ENCODE measurements around the gene RPL37A. TPM values are rescaled to one million over a fixed set of nuclear protein-coding genes. Genes with fewer than 3 reads are reported as not detected.
A peak's percentile ranks its signal among the peaks of the same experiment; 100 is the strongest.

Gene RPL37A
- total RNA-seq, 1 experiment from 2014 or later, result 3,239 TPM

DNA sequence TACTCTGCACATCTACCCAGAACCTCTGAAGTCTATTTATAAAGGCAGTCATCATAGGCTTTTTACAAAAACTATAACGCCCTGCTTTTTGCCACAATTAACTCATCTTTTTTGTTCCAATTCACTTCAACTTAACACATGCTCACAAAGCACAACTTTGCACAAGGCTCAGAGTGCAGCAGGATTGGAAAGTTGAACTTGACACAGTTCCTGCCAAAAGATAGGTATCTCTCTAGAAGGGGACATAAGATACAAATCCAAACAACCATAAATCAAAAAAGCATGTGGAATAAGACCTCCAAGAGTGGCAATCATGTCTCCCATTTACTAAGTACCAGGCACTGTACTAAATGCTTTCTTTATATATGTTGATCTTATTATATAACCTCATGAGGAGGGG is 36.2 kb downstream of the RPL37A start:
- no peak for DNase-seq (ENCODE audit: low read depth, low spot score)
- in situ Hi-C loops (cut with HindIII; ENCODE audit: low pct_unique_long_range_greater_than_20kb, low sequenced_read_pairs), result no loop called here

DNA sequence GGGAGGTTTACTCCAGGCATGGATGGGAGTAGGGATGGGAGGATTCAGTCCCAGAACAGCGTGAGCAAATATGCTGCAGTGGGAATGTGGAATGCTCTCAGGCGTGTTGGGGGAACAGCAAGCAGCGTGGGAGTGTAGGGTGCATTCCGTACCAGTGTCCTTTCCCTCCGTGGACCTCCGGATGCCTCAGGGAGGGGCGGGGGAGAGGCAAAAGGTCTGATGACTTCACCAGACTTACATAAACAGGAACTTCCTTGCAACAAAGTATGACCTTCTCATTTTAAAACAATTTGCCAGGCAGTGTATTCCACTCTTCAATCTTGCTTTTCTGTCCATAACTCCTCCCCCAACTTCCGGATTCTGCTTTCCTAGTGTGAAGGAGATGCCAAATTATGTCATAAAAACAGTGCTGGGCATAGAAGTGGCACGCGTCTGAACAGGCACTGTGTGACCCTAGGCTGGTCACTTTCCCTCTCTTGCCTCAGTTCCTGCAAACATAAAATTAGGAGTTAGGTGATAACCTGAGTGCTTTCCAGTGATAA is 36.9 kb downstream of the RPL37A start:
- peak; percentile 49 for DNase-seq (ENCODE audit: low read depth, low spot score)
- in situ Hi-C loops (cut with HindIII; ENCODE audit: low pct_unique_long_range_greater_than_20kb, low sequenced_read_pairs), result no loop called here

DNA sequence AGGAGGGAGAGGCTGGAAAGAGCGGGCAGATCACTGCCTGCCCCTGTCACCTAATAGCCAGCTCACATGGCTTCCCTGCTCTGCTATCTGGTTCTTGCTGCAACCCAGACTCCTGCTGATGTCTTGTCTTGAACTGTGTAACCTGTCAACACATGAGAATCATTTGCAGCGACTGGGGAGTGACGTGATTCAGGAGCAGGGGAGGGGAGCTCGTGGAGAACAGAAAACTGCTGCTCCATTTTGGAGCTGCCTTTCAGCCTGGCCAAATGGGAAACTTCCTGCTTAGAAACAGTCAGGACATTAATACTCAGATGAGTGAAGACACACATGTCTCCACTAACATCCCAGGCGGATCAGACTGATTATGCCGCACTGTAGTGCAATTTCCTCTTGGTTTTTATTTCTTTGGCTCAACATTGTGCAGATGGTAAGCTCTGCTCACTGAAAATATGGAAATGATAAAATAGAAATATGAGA is 38.1 kb downstream of the RPL37A start:
- no peak for DNase-seq (ENCODE audit: low read depth, low spot score)
- in situ Hi-C loops (cut with HindIII; ENCODE audit: low pct_unique_long_range_greater_than_20kb, low sequenced_read_pairs), result no loop called here

DNA sequence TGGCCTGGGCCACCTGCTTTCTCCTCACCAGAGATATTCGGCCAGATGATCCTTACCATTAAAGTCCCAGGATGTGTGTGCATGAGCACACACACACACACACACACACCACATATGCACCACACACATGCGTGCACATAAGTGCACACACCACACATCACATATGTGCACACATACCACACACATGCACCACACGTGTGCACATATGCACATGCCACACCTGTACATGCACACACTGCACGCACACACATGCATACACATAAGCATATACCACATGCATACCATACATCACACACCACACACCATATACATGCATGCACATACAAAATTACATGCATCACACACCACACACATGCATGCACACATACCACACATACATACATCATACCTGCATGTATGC is 38.7 kb downstream of the RPL37A start:
- DNase-seq (ENCODE audit: low read depth, low spot score), result no peak
- in situ Hi-C loops (cut with HindIII; ENCODE audit: low pct_unique_long_range_greater_than_20kb, low sequenced_read_pairs), result no loop called here

DNA sequence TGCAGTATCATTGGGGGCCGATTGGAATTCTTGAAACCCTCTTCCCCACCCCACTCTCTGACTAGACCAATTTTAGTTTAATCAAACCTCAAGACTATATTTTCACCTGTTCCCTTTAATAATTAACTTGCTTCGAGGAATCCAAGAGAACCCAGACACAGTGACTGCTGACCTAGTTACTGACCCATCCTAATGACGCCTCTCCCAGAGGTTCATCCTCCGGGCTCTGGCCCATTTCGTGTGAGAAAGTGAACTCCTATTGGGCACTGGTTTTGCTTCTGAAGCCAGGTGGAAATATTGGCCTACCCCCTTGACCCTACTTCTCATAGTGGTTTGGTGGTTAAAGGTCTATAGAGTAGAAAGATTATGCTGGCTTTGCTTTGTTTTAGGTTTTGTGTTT is 39.9 kb downstream of the RPL37A start:
- DNase-seq (ENCODE audit: low read depth, low spot score), result no peak
- in situ Hi-C loops (cut with HindIII; ENCODE audit: low pct_unique_long_range_greater_than_20kb, low sequenced_read_pairs), result no loop called here

DNA sequence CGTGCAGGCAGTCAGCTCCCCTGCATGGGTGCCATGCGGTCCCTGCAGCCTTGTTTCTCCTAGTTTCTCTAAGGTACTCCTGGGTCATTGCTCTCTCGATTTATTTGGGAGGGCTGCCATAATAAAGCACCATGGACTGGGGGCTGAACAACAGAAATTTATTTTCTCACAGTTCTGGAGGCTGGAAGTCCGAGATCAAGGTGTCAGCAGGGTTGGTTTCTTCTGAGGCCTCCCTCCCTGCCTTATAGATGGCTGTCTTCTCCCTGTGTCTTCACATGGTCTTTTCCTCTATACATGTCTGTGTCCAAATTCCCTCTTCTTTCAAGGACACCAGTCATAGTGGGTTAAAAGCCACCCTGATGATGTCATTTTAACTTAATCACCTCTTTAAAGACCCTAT is 40.5 kb downstream of the RPL37A start:
- DNase-seq (ENCODE audit: low read depth, low spot score), result no peak
- in situ Hi-C loops (cut with HindIII; ENCODE audit: low pct_unique_long_range_greater_than_20kb, low sequenced_read_pairs), result no loop called here

DNA sequence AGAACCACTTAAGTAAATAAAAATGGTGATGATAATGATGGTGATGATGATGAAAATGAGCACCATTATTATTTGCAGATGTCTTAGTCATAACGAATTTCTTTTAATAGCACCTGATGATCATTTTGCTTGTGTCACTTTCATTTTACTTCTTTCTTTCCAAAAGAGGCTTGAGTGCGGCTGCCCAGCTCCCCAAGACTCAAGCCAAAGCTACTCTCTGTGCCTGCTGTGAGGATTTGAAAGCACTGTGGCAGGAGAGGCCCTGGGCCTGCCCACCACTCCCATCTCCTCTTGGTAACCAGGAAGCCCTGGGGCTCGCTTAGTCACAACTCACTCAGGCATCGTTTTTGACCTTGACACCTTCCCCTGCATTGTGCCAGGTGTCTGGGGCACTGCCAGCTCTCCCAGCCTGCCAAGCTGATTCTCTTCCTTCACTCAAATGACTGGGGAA is 41.2 kb downstream of the RPL37A start:
- in situ Hi-C loops (cut with HindIII; ENCODE audit: low pct_unique_long_range_greater_than_20kb, low sequenced_read_pairs), result no loop called here
- no peak for DNase-seq (ENCODE audit: low read depth, low spot score)

DNA sequence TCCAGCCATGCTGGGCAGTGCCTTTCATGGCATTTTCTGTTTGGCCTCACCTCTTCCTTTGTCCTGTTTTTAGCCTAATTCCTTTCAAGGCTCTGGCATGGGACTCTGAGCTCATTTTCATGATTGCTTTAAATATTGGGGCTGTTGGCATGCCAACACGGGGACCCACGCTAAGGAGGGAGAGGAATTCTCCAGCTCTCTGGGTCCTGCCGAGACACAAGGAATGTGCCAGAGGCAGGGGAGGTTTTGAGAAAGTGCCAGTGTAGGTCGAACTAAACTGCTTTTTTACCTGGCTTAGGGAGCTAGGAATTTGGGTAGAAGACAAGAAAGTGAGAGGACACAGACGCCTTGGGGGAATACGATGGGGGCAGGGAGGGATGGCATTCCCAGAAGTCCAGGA is 42.3 kb downstream of the RPL37A start:
- in situ Hi-C loops (cut with HindIII; ENCODE audit: low pct_unique_long_range_greater_than_20kb, low sequenced_read_pairs), result no loop called here
- no peak for DNase-seq (ENCODE audit: low read depth, low spot score)

DNA sequence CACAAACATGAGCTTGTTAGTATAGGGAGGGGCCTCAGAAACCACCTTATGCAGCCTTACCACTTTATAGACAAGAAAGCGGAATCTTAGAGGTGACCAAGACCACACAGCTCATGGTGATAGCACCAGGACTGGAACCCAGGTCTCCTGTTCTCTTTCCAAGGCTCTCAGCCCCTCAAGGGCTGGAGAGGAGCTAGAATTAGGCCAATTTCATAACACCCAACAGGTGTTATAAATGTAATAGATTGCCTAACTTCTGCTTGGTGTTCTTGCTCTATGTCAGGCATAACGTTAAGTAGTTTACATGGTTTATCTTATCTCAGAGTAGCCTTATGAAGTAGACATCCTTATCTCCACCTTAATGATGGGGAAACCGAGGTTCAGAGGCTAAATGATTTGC is 42.9 kb downstream of the RPL37A start:
- no peak for DNase-seq (ENCODE audit: low read depth, low spot score)
- in situ Hi-C loops (cut with HindIII; ENCODE audit: low pct_unique_long_range_greater_than_20kb, low sequenced_read_pairs), result no loop called here

DNA sequence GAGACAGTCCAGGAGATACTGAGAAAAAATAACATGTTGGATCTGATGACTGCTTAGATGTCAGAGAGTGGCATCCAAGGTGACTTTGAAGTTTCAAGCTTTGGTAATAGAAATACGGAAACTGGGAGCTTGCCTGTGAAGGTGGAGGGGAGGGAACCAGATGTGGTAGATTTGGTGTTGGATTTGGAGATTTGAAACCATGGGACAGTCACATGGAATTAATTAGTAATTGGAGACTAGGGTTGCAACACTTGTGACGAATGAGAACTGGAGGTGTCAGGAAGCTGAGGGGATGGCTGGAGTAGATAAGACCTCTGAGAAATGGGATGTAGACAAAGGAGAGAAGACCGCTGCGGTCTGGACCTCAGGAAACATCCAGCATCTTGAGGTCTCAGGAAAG is 46.7 kb downstream of the RPL37A start:
- in situ Hi-C loops (cut with HindIII; ENCODE audit: low pct_unique_long_range_greater_than_20kb, low sequenced_read_pairs), result no loop called here
- no peak for DNase-seq (ENCODE audit: low read depth, low spot score)

DNA sequence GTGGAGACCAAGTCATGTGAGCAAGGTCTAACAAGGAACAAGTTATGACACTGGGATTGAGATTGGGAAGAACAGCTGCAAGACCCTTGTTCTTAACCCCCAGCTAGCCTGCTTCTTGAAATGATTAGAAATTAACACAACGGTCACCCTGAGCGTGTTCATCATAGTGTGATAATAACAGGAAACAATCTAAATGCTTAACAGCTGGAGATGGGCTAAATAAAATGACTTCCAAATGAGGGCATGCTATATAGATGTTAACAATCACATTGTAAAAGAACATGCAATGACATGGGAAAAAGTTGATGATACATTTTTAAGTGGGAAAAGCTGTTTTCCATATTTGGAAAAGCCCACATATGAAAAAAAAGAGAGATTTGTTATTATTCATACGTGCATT is 47.6 kb downstream of the RPL37A start:
- in situ Hi-C loops (cut with HindIII; ENCODE audit: low pct_unique_long_range_greater_than_20kb, low sequenced_read_pairs), result no loop called here
- no peak for DNase-seq (ENCODE audit: low read depth, low spot score)

DNA sequence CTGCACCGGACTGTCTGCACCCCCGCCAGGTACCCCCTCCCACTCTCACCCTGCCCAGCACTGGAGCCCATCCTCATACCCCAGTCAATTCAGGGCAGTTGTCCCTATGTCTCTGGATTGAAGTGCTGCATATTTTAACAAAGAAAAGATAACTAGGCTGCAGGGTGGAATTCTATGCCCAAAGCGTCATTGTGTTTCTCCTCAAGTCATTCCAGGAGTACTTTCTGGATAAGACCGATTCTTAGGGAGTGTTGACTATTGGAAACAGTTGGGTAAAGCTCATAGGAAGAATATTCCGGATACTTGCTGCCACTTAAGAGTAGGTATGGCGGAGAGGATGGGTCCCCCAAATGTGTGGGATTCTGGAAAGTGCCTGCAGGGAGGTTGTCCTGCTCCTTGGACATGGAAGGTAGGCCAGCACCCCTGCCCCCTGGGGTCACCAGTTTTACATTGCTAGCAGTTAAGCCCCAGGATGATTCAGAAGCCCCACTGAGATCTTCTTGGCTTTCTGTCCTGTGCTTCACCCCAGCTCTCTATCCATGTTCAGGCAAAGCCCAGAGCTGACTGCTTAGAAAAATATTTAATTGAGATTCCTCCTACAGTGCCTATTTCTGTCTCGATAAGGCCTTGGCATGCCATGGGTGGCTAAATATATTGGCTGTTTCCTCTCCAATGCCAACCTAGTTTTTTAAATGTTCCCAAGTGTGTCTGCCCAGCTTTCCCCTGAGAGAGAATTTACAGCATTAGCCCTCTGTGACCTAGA is 48.2 kb downstream of the RPL37A start:
- DNase-seq (ENCODE audit: low read depth, low spot score), result no peak
- in situ Hi-C loops (cut with HindIII; ENCODE audit: low pct_unique_long_range_greater_than_20kb, low sequenced_read_pairs), result no loop called here

DNA sequence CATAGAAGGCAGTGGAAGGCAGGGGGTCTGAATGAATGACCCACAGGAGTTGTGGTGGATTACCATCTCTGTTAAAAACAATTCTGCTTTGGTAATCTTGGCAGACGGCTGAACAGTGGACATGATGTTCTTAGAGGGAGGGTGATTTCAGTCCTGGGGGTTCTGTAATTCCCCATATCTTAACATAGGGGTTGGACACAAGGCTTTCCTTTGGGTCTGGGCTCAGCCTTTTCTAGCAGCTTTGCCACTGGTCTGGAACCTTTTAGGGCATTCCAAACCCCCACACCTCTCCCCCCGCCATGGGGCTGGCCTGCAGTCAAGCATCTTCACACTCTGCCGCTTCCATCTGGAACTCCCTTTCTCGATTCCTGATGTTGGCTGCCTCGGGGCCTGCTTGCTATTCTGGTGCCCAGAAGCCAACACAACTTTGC is 50.3 kb downstream of the RPL37A start:
- DNase-seq (ENCODE audit: low read depth, low spot score), result no peak
- in situ Hi-C loops (cut with HindIII; ENCODE audit: low pct_unique_long_range_greater_than_20kb, low sequenced_read_pairs), result no loop called here

DNA sequence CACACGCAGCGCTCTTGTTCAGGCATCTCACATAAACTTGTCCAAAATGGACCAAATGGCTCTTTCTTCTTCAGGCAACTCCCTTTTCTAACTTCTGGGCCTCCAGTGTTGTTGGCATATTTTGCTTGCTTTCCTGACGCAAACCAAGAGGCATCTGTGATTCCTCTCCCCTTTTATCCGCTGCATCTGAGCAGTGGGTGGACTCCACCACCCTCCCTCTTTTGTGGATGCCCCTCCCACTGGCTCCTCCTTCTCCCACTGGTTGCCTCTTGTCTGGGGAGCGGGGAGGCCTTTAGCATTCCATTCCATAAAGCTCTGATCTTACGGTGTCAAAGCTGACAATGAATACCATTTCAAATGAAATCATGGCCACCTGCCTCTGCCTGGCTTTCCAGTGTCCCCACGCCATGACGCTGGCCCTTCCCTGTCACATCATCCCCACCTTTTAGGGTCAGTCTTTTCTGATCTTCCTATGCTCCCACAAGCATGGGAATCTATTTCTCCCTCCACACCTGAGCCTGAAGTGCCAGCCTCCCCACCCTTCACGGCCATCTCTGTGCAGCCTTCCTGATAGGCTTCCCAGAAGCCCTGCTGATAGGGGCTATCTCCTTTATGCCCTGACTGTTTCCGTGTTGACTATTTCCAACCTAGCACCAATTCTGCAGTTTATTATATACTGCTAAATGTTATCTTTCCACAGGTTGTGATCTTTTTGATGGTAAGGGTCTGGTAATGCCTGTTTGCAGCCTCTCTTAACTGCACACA is 51.5 kb downstream of the RPL37A start:
- no peak for DNase-seq (ENCODE audit: low read depth, low spot score)
- in situ Hi-C loops (cut with HindIII; ENCODE audit: low pct_unique_long_range_greater_than_20kb, low sequenced_read_pairs), result no loop called here

DNA sequence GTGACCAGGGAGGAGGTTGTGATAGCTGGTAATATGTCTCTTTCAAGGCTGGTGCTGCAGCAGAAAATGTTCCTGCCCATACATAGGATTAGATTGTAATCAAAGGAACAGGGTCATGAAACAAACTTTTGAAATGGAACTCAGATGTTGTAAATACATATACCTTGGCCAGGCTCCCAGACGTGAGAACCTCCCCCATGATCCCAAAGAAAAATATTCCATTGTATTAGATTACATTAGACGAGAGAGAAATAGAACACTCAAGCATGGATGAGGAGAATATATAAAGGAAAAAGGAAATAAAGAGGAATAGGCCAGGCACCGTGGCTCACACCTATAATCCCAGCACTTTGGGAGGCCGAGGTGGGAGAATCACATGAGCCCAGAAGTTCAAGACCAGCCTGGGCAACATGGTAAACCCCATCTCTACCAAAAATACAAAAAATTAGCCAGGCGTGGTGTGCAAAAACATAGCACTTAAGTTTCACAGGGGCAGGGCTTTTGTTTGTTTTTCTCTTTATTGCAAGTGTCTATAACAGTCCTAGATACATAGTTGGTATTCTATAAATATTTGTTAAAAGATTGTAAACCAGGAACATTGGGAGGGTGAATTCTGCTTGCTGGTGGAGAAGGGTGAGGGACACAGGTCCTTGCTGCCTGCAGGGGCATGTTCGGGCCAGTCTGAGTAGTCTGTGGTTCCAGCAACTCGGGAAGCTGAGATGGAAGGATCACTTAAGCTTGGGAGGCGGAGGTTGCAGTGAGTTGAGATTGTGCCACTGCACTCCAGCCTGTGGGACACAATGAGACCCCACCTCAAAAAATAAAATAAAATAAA is 52.8 kb downstream of the RPL37A start:
- DNase-seq (ENCODE audit: low read depth, low spot score), result peak; percentile 17
- in situ Hi-C loops (cut with HindIII; ENCODE audit: low pct_unique_long_range_greater_than_20kb, low sequenced_read_pairs), result no loop called here

DNA sequence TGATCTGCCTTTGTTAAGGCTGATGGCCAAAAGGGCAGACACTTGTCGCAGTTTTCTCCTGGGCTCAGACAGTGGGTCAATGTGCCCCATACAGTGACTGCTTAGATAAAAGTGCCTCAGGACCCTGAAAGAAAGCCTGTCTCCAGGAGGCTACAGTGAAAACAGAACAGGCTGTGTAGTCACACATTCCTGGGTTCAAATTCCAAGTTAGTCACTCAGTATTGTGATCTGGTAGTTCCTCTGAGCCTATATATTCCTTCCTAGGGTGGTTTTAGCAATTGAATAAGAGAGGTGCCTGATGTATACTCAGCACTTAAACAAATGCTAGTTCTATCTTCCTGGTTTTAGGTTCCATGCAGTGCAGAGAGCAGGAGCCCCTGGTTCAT is 54.4 kb downstream of the RPL37A start:
- DNase-seq (ENCODE audit: low read depth, low spot score), result peak; percentile 37
- in situ Hi-C loops (cut with HindIII; ENCODE audit: low pct_unique_long_range_greater_than_20kb, low sequenced_read_pairs), result no loop called here

All from SK-MEL-5 (cell line).